Stomach smooth muscle (tissue), 2 donors: ENCODE measurements around the gene PIAS2.
"Not testable (repeated sequence)": the region's sequence is repeated elsewhere in the genome, so short reads cannot be mapped to it uniquely, and the experiment has no call there.

Source experiments
- H3K27ac ChIP-seq: one replicate; pipeline ENCODE4 v1.7.0; 2013; ENCODE audit warnings: mild to moderate bottlenecking, low read length, inconsistent platforms
- H3K27me3 ChIP-seq, 2 donors: one replicate each; pipeline ENCODE4 v1.7.0; 2013; ENCODE audit warnings: low read length in 2 of 2; ENCODE audit not compliant: insufficient read depth in 2 of 2, control insufficient read depth in 1 of 2
- H3K36me3 ChIP-seq, 2 donors: one replicate each; pipeline ENCODE4 v1.7.0; 2013; ENCODE audit warnings: low read length in 2 of 2; ENCODE audit not compliant: control insufficient read depth in 2 of 2, insufficient read depth in 2 of 2
- H3K4me1 ChIP-seq: one replicate; pipeline ENCODE4 v1.7.0; 2013; ENCODE audit warnings: low read length; ENCODE audit not compliant: control insufficient read depth, insufficient read depth
- H3K4me3 ChIP-seq, 2 donors: one replicate each; pipeline ENCODE4 v1.7.0; 2013; ENCODE audit warnings: low read length in 2 of 2
- H3K9ac ChIP-seq, 2 donors: one replicate each; pipeline ENCODE4 v1.7.0; 2013; ENCODE audit warnings: low read length in 2 of 2, mild to moderate bottlenecking in 1 of 2
- H3K9me3 ChIP-seq, 2 donors: one replicate each; pipeline ENCODE4 v1.7.0; 2013; ENCODE audit warnings: low read length in 2 of 2; ENCODE audit not compliant: control insufficient read depth in 2 of 2
- donor health status: healthy.
- donor health status: Pancreatic carcinoma.

The PIAS2 gene

DNA sequence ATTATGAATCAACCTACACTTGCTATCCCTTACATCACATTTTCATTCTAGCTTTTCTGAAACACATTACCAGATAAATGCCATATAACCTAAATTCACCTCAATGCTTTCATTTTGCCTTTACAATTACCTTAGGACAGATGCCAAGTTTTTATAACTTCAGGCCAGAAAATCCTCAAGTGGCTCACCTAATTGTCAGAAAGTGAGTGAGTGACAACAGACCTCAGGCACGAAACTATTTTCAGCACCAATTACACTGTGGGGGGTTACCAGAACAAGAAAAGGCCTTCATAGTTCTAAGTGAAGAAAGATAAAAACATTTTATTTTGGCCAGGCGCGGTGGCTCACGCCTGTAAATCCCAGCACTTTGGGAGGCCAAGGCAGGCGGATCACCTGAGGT is 108.2 kb downstream of the PIAS2 start:
- H3K36me3 ChIP-seq, result no peaks in the 10 kb centered on the region
- H3K27ac ChIP-seq, result no peak overlapping the region
- H3K9ac ChIP-seq, result no peak overlapping the region
- H3K9me3 ChIP-seq, result no peaks in the 10 kb centered on the region
- H3K4me1 ChIP-seq, result no peaks in the 10 kb centered on the region
- H3K4me3 ChIP-seq, result no peak overlapping the region
- no peaks in the 10 kb centered on the region for H3K27me3 ChIP-seq

GRCh38 chr18:46795945-46796344 is 121.4 kb downstream of the PIAS2 start:
- H3K27ac ChIP-seq, H3K9ac ChIP-seq, H3K27me3 ChIP-seq, H3K4me3 ChIP-seq, H3K9me3 ChIP-seq, H3K36me3 ChIP-seq, H3K4me1 ChIP-seq: not testable (repeated sequence)

DNA sequence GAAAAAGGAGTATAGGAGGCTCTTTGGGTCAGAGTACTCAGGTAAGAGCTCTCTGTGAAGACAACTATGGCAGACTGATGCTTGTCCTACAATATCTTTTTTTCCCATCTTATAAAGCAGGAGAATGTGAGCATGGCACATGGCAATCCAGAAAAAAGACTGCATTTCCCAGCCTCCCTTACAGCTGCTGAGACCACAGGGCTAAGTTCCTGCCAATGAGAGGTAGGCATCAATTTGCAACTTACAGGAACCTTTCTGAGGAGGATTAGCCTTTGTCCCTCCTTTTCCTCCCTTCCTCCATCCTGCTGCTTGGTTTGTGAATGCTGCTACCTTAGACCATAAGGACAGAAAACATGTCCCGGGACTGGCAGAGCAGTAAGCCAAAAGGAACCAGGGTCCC is 122.7 kb downstream of the PIAS2 start:
- no peak overlapping the region for H3K4me3 ChIP-seq

GRCh38 chr18:46793565-46793964 is 123.7 kb downstream of the PIAS2 start:
- no peak overlapping the region for H3K27ac ChIP-seq
- H3K9ac ChIP-seq, result no peak overlapping the region
- H3K4me3 ChIP-seq, result no peak overlapping the region
- no peaks in the 10 kb centered on the region for H3K4me1 ChIP-seq
- H3K36me3 ChIP-seq, result no peaks in the 10 kb centered on the region
- H3K27me3 ChIP-seq, result no peaks in the 10 kb centered on the region
- no peaks in the 10 kb centered on the region for H3K9me3 ChIP-seq

More for the DNA sequence above, 122.7 kb downstream of the PIAS2 start:
- Histone ChIP-seq H3K9ac (no peak overlapping the region), H3K9me3 (no peaks in the 10 kb centered on the region), H3K36me3 (no peaks in the 10 kb centered on the region), H3K27ac (no peak overlapping the region), H3K4me1 (no peaks in the 10 kb centered on the region), H3K27me3 (no peaks in the 10 kb centered on the region)

GRCh38 chr18:46789088-46789487 is 128.2 kb downstream of the PIAS2 start:
- H3K9ac ChIP-seq, result no peak overlapping the region
- H3K27me3 ChIP-seq, result no peaks in the 10 kb centered on the region
- no peak overlapping the region for H3K27ac ChIP-seq
- H3K4me3 ChIP-seq, result no peak overlapping the region
- H3K4me1 ChIP-seq, result no peaks in the 10 kb centered on the region
- no peaks in the 10 kb centered on the region for H3K36me3 ChIP-seq
- no peaks in the 10 kb centered on the region for H3K9me3 ChIP-seq

DNA sequence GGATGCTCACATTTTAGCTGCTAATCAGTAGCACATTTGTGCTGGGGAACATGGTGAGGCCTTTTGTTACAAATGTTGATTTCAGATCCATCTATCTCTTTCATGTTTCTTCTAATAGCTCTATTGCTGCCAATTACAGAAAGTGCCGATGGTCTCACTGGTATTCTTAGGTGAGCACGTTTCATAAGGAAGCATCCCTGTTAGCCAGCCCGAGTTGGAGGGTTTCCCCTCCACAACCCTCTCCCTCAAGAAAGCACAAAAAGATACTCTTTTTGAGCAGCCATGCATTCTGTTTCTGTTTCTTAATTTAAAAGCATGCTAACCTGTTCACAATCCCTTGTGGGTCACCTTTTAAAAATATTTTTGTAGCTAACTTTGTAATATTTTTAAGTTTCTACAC is 129.6 kb downstream of the PIAS2 start:
- Histone ChIP-seq H3K4me1 (no peaks in the 10 kb centered on the region), H3K9ac (no peak overlapping the region), H3K27ac (no peak overlapping the region), H3K9me3 (no peaks in the 10 kb centered on the region), H3K4me3 (no peak overlapping the region), H3K27me3 (no peaks in the 10 kb centered on the region), H3K36me3 (no peaks in the 10 kb centered on the region)

DNA sequence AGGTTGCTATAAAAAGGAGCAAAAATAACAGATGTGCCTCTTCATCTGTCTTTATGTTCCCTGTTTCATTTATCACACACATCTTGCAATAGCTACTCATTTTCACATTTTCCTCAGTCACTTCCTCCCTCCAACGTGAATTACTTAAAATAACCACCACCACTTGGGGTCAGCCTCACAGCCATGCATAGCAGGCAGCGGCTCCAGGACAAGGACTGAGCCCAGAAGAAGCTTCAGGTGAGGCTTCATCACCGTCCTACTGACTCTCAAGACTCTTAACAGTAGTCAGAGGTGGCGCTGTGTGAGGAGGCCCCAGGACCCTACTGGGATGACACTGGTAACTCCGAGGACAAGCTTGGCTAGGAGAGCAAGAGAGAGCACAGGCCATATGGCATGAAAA is 144.9 kb downstream of the PIAS2 start:
- H3K36me3 ChIP-seq, result no peaks in the 10 kb centered on the region
- no peaks in the 10 kb centered on the region for H3K4me1 ChIP-seq
- H3K4me3 ChIP-seq, result no peak overlapping the region
- no peaks in the 10 kb centered on the region for H3K9me3 ChIP-seq
- H3K27me3 ChIP-seq, result no peaks in the 10 kb centered on the region
- H3K9ac ChIP-seq, result no peak overlapping the region
- no peak overlapping the region for H3K27ac ChIP-seq

DNA sequence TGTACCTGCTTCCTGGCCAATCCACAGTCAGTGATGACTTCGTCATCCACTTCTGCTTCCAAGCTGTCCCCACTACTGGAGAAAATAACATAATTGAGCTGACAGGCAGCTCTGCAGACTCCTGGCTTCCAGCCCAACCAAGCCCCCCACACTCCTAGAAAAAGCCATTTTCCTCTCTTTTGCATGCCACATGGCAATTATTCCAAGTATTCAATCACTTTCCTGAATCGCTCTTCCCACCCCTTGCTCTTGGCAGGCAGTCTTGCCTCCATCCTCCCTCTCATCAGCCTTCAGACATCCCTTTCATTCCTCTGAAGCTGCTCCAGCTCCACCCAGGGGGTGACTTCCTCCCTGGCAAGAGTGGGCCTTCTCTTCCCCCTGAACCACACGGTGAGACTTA is 146.2 kb downstream of the PIAS2 start:
- no peaks in the 10 kb centered on the region for H3K4me1 ChIP-seq
- H3K9ac ChIP-seq, result no peak overlapping the region
- no peak overlapping the region for H3K4me3 ChIP-seq
- H3K36me3 ChIP-seq, result no peaks in the 10 kb centered on the region
- H3K9me3 ChIP-seq, result no peaks in the 10 kb centered on the region
- H3K27me3 ChIP-seq, result no peaks in the 10 kb centered on the region
- H3K27ac ChIP-seq, result no peak overlapping the region

DNA sequence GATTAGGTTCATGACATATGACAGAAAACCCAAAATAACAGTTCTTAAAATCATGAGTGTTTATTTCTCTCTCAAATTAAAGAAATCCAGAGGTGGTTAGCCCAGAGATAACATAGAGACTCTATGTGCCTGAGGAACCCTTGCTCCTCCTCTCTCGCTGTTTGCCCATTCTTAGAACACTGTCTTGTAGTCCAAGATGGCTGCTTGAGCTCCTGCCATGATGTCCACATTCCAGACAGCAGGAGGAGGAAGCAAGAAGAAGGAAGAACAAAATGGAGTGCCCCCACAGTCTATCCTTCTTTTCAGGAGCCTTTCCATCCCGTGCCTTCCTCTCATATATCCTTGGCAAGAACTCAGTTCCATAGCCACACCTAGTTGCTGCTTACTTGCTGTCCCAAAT is 146.6 kb downstream of the PIAS2 start:
- no peaks in the 10 kb centered on the region for H3K4me1 ChIP-seq
- no peaks in the 10 kb centered on the region for H3K27me3 ChIP-seq
- H3K36me3 ChIP-seq, result no peaks in the 10 kb centered on the region
- no peaks in the 10 kb centered on the region for H3K9me3 ChIP-seq
- no peak overlapping the region for H3K27ac ChIP-seq
- H3K9ac ChIP-seq, result no peak overlapping the region
- H3K4me3 ChIP-seq, result no peak overlapping the region

- H3K27ac ChIP-seq, result no peak overlapping the region
- no peaks in the 10 kb centered on the region for H3K36me3 ChIP-seq
- no peaks in the 10 kb centered on the region for H3K4me1 ChIP-seq
- no peaks in the 10 kb centered on the region for H3K9me3 ChIP-seq
- H3K4me3 ChIP-seq, result no peak overlapping the region
- no peaks in the 10 kb centered on the region for H3K27me3 ChIP-seq
- no peak overlapping the region for H3K9ac ChIP-seq
These were observed 149.0 kb downstream of the PIAS2 start for GRCh38 chr18:46768166-46768921.

- H3K9me3 ChIP-seq, result no peaks in the 10 kb centered on the region
- no peak overlapping the region for H3K9ac ChIP-seq
- no peak overlapping the region for H3K27ac ChIP-seq
- no peaks in the 10 kb centered on the region for H3K36me3 ChIP-seq
- no peak overlapping the region for H3K4me3 ChIP-seq
- no peaks in the 10 kb centered on the region for H3K4me1 ChIP-seq
- peaks cover under 1 to 3% of the 10 kb centered on the region in 2 donors for H3K27me3 ChIP-seq
These were observed 150.1 kb downstream of the PIAS2 start for GRCh38 chr18:46767217-46767616.
